NCI-H2029 (cell line): ENCODE results near the gene GBA3.

ENCODE experiments used
- DNase-seq: peaks from one replicate; lab custom pipeline; 2025; lab: John Stamatoyannopoulos, UW

The GBA3 gene

DNA sequence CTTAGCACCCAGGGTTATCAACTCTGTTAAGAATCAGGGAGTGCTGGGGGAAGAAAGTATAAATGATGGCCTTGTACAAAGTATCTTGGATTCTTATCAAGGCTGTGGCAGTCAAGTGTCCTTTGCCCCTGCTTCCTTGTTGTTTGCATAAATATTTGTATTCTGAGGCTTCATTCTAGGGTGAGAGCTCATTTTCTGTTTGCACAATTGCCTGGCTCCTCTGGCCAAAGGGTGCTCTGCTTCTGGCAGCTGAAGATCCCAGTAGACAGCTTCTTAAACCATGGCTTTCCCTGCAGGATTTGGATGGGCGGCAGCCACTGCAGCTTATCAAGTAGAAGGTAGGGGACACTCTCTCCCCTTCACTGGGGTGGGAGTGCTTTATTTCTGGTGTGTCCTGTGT, at the start of gene GBA3:
Gene GBA3, plus strand, starts transcription at position 202 of the 400 bp plus-strand sequence.
- DNase-seq, result no peak

DNA sequence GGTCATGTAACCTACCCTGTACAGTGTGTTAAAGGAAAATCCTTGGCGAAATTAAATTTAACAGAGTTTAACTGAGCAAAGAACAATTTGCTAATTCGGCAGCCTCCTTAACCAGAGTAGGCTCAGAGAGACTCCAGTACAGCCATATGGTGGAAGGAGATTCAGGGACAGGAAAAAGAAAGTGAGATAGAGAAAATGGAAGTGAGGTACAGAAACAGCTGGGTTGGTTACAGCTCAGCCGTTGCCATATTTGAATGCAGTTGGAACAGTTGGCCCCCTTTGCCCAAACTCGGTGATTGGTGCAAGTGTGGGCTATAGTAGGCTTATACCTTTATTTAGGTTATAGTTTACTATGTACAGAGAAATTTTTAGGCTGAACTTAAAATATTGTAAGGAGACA, 48.8 kb upstream of the GBA3 start:
- no peak for DNase-seq

DNA sequence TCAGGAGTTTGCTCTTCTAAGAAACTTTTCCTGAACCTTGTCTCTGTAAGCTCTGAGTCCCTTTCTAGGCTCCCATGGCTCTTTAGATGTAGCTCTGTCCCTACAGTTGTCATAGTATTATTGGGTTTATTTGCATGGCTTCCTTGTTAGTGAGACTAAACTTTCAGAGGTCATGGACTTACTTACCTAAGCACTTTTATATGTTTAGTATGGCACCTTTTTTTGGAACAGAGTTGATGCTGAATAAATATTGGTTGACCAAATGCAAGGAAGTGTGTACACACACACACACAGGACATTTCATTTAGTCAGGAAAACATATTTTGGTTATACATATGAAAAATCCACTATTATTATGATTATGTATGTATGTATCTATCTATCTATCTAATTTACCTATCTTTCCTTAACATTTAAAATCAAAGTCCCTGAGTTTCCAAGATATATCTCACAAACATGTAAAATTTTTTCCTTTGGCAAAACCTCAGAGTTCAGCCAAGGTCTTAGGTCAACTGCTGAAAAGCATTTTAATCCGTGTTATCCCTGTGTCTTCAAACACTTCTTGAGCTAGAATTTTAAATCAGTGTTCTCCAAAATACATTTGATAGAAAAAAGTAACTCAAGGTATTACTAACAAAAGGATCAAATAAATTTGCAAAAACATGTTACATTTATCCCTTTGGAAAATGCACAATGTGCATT, 47.1 kb upstream of the GBA3 start:
- DNase-seq, result no peak

DNA sequence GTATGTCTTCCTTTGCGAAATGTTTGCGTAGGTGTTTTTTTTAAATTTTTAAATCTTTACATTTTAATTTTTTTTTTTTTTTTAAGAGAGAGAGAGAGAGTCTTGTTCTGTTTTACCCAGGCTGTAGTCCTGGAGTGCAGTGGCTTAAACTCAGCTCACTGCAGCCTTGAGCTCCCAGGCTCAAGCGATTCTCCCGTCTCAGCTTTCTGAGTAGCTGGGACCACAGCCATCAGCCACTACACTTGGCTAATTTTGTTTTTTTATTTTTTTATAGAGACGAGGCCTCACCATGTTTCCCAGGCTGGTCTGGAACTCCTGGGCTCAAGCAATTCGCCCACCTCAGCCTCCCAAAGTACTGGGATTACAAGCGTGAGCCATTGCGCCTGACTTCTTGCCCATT, 43.7 kb upstream of the GBA3 start:
- no peak for DNase-seq

GRCh38 chr4:22650771-22651170, 42.0 kb upstream of the GBA3 start:
- no peak for DNase-seq

- no peak for DNase-seq
Observed at GRCh38 chr4:22653752-22654151, 39.0 kb upstream of the GBA3 start.

DNA sequence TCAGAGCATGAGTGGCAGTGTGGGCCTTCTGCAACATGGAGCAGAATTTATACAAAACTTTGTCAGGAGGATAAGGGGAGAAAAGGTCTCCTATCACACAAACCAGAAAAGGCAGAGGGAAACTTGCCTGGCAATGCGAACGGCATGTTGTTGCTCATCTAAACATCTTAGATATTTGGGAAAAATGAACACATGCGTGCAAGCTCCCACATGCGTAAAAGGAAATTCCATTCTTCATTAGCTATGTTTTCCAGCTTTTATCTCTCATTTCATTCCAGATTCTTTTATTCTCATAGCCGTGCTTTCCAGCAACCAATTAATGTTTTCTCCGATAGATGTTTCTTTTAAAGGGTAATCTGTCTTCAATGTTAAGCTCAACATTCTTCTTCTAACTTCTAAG, 31.3 kb upstream of the GBA3 start:
- no peak for DNase-seq

- no peak for DNase-seq
Observed at GRCh38 chr4:22667332-22667940, 25.3 kb upstream of the GBA3 start.

DNA sequence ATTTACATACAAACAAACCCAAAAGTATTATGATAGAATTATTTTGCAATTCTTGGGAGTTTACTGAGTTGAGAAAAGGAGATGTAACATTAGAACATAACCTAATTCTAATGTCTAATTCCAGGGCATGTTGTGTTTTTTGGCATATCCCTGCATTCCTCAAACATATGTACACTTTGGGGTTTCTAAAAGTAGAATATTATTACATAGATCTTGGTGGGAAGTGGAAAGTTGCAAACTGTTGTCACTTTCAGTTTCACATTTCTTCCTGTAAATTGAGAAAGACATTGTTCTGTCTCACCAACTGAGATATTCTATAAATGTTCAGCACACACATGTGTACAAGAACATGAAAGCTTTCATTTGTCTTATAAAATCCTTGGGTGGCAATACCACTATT, 24.4 kb upstream of the GBA3 start:
- DNase-seq, result no peak

DNA sequence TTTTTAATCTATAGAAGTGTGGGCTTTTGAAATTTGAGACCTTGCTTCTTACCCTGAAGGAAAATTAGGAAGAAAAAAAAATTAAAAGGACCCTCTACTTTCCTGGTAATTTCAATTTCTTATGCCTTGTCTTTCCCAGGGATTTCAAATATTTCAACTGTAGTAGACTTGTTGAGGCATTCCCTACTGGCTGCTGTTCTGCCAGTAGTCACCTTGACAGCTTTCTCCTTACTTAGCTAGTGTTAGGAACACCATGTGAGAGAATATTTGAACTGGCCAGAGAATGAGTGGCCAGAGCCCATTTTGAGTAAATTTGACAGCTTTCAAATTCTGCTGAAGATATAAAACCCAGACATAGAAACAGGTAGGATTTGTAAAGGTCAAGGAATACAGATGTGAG, 24.0 kb upstream of the GBA3 start:
- no peak for DNase-seq

DNA sequence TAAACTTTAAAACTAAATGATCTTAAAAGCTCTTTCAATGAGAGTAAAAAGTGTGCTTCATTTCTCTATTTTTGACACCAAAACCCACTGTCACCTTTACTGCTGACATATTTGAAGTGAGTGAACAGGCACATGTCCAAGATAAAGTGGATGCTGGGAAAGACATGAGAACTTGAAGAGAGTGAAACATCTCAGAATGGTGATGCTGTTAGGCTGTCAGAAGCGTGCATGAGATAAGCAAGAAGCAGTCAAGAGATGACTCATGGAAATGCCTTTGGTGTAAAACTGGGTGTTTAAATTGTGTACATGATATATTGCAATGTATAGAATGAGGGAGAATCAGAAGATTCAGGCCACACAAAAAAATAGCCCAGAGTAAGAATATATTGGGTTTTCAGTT, 21.8 kb upstream of the GBA3 start:
- DNase-seq, result no peak

GRCh38 chr4:22672519-22672918, 20.2 kb upstream of the GBA3 start:
- no peak for DNase-seq

GRCh38 chr4:22672944-22673343, 19.8 kb upstream of the GBA3 start:
- DNase-seq, result no peak

GRCh38 chr4:22674700-22675099, 18.0 kb upstream of the GBA3 start:
- DNase-seq, result no peak

GRCh38 chr4:22676063-22676462, 16.7 kb upstream of the GBA3 start:
- no peak for DNase-seq

DNA sequence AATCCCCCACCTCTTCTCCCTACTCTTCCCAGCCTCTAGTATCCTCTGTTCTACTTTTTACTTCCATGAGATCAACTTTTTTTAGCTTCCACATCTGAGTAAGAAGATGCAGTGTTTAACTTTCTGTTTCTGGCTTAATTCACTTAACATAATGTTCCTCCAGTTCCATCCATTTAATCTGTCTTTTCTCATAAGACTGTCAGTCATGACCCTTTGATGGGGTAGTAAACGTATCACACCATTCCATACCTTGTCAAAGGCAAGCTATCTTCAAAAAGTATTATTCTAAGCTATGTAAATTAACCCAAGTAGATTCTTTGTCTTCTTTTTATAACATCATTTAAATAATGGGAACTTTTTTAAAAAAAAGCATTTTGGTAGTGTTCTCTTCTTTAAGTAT, 15.0 kb upstream of the GBA3 start:
- no peak for DNase-seq

GRCh38 chr4:22678940-22679854, 13.5 kb upstream of the GBA3 start:
- DNase-seq, result no peak

GRCh38 chr4:22680065-22680642, 12.6 kb upstream of the GBA3 start:
- DNase-seq, result no peak

DNA sequence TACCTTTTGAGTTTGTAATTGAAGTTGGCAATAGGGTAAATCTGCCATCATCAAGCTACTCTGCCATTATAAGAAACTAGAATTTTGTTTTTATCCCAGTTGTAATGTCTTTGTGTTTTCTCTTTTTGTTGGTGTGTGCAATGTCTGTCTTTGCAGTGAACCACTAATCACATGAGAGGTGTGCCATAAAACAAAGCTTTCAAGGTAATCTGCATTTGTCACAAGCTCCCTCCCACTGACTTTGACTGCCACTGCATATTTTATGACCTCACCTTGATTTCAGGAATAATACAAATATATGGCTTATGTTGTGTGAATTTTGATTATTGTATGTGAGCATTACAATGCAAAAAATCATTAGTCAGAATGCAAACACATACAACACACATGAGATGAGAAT, 9.0 kb upstream of the GBA3 start:
- no peak for DNase-seq

DNA sequence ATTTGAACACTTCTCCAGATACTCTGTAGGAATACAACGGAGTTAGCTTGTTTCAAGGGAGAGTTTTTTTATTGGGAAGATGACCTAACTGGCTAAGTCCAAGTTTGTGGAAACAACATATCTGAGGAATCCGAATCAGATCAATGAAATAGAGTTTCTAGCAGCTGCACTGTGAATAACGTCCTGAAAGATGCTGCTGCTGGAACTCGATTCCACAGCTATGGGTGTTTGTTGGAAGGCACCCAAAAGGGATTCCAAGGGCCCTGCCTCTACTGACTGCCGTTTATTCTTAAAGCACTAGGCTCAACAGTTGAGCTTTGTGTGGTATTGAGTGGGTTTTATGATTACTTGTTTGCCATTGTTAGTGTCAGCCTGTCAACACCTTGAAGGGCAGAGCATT, 6.6 kb upstream of the GBA3 start:
- DNase-seq, result no peak

DNA sequence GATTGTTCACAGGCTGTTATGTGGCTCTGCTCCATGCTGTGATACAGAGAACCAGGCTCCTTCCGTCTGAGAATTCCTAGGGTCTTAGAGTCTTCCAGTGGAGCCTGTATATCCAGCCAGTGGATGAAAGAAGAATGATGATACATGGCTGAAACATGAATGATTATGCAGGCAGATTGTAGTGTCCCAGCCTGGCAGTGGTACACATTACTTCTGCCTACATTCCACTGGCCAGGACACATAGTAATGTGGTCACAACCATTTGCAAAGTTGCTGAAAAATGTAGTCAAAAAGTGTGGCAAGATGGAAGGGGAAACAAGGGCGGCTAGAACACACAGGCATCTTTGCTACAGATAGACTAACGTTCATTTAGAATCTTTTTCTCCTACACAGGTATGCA, 4.5 kb upstream of the GBA3 start:
- DNase-seq, result no peak

GRCh38 chr4:22689428-22689827, 3.3 kb upstream of the GBA3 start:
- DNase-seq, result no peak

DNA sequence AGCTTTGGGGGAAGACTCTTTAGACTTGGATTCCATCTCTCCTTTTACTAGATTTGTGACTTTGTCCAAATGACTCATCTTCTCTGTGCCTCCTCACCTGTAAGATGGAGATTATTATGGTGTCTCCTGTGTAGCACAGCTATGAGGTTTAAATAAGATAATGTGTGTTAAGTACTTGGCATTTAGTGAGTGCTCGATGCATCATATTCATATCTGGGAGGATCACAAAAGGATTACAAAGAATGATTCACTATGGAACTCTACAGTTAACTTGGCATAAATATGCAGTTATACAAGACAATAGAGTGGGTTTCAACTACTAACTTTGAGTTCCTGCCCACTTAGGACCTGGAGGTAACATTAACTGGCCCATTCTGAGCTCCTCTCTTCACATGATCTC, 2.3 kb downstream of the GBA3 start:
- DNase-seq, result no peak
